ENCODE measurements around the gene TSPAN17.

The TSPAN17 gene

GRCh38 chr5:176642675-176643490 lies 4.4 kb upstream of the TSPAN17 start:
- no peak for DNase-seq

GRCh38 chr5:176643491-176644219 lies 3.6 kb upstream of the TSPAN17 start:
- no peak for DNase-seq

- no peak for DNase-seq
Observed at GRCh38 chr5:176644294-176644693, 3.0 kb upstream of the TSPAN17 start.

GRCh38 chr5:176644878-176645670 lies 2.2 kb upstream of the TSPAN17 start:
- DNase-seq: no peak

GRCh38 chr5:176646049-176646706 lies 1.1 kb upstream of the TSPAN17 start:
- DNase-seq: no peak

- no peak for DNase-seq
Observed at GRCh38 chr5:176646707-176647029, 616 bp upstream of the TSPAN17 start.

- DNase-seq: no peak
Observed at GRCh38 chr5:176647843-176648473, 674 bp downstream of the TSPAN17 start.

GRCh38 chr5:176648474-176649194 lies 1.4 kb downstream of the TSPAN17 start:
- peak; percentile 47 for DNase-seq

- no peak for DNase-seq
Observed at GRCh38 chr5:176650354-176650884, 3.1 kb downstream of the TSPAN17 start.

GRCh38 chr5:176651472-176651980 lies 4.2 kb downstream of the TSPAN17 start:
- DNase-seq: no peak

GRCh38 chr5:176652136-176652535 lies 4.9 kb downstream of the TSPAN17 start:
- DNase-seq: no peak

- peak; percentile 86 for DNase-seq
Observed at GRCh38 chr5:176653401-176654385, 6.4 kb downstream of the TSPAN17 start.

- DNase-seq: no peak
Observed at GRCh38 chr5:176654856-176655255, 7.6 kb downstream of the TSPAN17 start.

GRCh38 chr5:176656467-176656990 lies 9.2 kb downstream of the TSPAN17 start:
- DNase-seq: no peak

- DNase-seq: peak; percentile 80
Observed at GRCh38 chr5:176658007-176658599, 10.8 kb downstream of the TSPAN17 start.

- no peak for DNase-seq
Observed at GRCh38 chr5:176658817-176659511, 11.7 kb downstream of the TSPAN17 start.

GRCh38 chr5:176659512-176659839 lies 12.2 kb downstream of the TSPAN17 start:
- DNase-seq: no peak

GRCh38 chr5:176659860-176660461 lies 12.7 kb downstream of the TSPAN17 start:
- DNase-seq: no peak

GRCh38 chr5:176660530-176660859 lies 13.2 kb downstream of the TSPAN17 start:
- DNase-seq: no peak

All from stimulated activated CD8-positive, alpha-beta memory T cell treated with anti-CD3 and anti-CD28 coated beads, Interleukin-4, amount 100 ng/mL, for 48 hours (primary cell).